Trophoblast cell (in vitro differentiated cells and primary cell): ENCODE results near the gene IFITM5.

ENCODE experiments used
- DNase-seq, 2 donors: peaks; one replicate each; pipeline ENCODE4 v3.0.0-alpha.2; 2016
- H2AFZ ChIP-seq: 2 replicates; pipeline ENCODE4 v1.6.1; 2013; ENCODE audit warnings: low read length, moderate library complexity, mild to moderate bottlenecking; ENCODE audit not compliant: insufficient read depth, poor library complexity
- H2AK5ac ChIP-seq: 2 replicates; pipeline ENCODE4 v1.6.1; 2013; ENCODE audit warnings: mild to moderate bottlenecking, low read length
- H2BK120ac ChIP-seq: 2 replicates; pipeline ENCODE4 v1.6.1; 2013; ENCODE audit warnings: low read length, mild to moderate bottlenecking, moderate library complexity; ENCODE audit not compliant: insufficient read depth, poor library complexity
- H2BK12ac ChIP-seq: 2 replicates; pipeline ENCODE4 v1.6.1; 2013; ENCODE audit warnings: mild to moderate bottlenecking, low read length, moderate library complexity
- H2BK5ac ChIP-seq: 2 replicates; pipeline ENCODE4 v1.6.1; 2013; ENCODE audit warnings: low read length, low read depth, moderate library complexity, mild to moderate bottlenecking; ENCODE audit not compliant: poor library complexity
- H3K14ac ChIP-seq: 2 replicates; pipeline ENCODE4 v1.6.1; 2013; ENCODE audit warnings: mild to moderate bottlenecking, low read length
- H3K18ac ChIP-seq: 2 replicates; pipeline ENCODE4 v1.6.1; 2013; ENCODE audit warnings: mild to moderate bottlenecking, low read length
- H3K23ac ChIP-seq: 2 replicates; pipeline ENCODE4 v1.6.1; 2013; ENCODE audit warnings: low read length
- H3K27ac ChIP-seq: 2 replicates; pipeline ENCODE4 v1.5.1; 2013; ENCODE audit warnings: low read depth, mild to moderate bottlenecking, inconsistent platforms, low read length, moderate library complexity
- H3K27me3 ChIP-seq: 2 replicates; pipeline ENCODE4 v1.6.1; 2013; ENCODE audit warnings: inconsistent platforms, mild to moderate bottlenecking, low read length, moderate library complexity; ENCODE audit not compliant: insufficient read depth
- H3K36me3 ChIP-seq, 2 experiments: 1 replicate in 1 of 2; 2 replicates in 1 of 2; pipeline ENCODE4 v1.6.1; 2013; ENCODE audit warnings: low read length in 2 of 2, mild to moderate bottlenecking in 2 of 2, moderate library complexity in 1 of 2; ENCODE audit not compliant: insufficient read depth in 2 of 2, control insufficient read depth in 1 of 2
- H3K4ac ChIP-seq: 2 replicates; pipeline ENCODE4 v1.6.1; 2013; ENCODE audit warnings: low read depth, mild to moderate bottlenecking, low read length, moderate library complexity
- H3K4me1 ChIP-seq, 2 experiments: 1 replicate in 1 of 2; 2 replicates in 1 of 2; pipeline ENCODE4 v1.6.1; 2013; ENCODE audit warnings: low read length in 2 of 2, mild to moderate bottlenecking in 2 of 2, moderate library complexity in 1 of 2; ENCODE audit not compliant: insufficient read depth in 2 of 2, control insufficient read depth in 1 of 2
- H3K4me2 ChIP-seq: 2 replicates; pipeline ENCODE4 v1.6.1; 2013; ENCODE audit warnings: inconsistent platforms, mild to moderate bottlenecking, low read length, moderate library complexity
- H3K4me3 ChIP-seq: 2 replicates; pipeline ENCODE4 v1.5.1; 2013; ENCODE audit warnings: mild to moderate bottlenecking, low read depth, low read length, inconsistent platforms
- H3K79me1 ChIP-seq: one replicate; pipeline ENCODE4 v1.6.1; 2013; ENCODE audit warnings: low read length
- H3K79me2 ChIP-seq: 2 replicates; pipeline ENCODE4 v1.6.1; 2013; ENCODE audit warnings: low read length, mild to moderate bottlenecking; ENCODE audit not compliant: control insufficient read depth, insufficient read depth, poor library complexity
- H3K9ac ChIP-seq: 2 replicates; pipeline ENCODE4 v1.6.1; 2013; ENCODE audit warnings: mild to moderate bottlenecking, low read length
- H3K9me3 ChIP-seq: 2 replicates; pipeline ENCODE4 v1.6.1; 2013; ENCODE audit warnings: low read depth, mild to moderate bottlenecking, control low read depth, inconsistent platforms, low read length; ENCODE audit not compliant: insufficient read depth
- H4K12ac ChIP-seq: 2 replicates; pipeline ENCODE4 v1.6.1; 2013; ENCODE audit warnings: low read depth, mild to moderate bottlenecking, low read length, moderate library complexity
- H4K8ac ChIP-seq: 2 replicates; pipeline ENCODE4 v1.6.1; 2013; ENCODE audit warnings: low read depth, mild to moderate bottlenecking, low read length, moderate library complexity
- H4K91ac ChIP-seq: one replicate; pipeline ENCODE4 v1.6.1; 2013; ENCODE audit warnings: low read depth, mild to moderate bottlenecking, low read length, moderate library complexity
- WGBS: extraction: QIAGEN DNeasy Blood & Tissue Kit; methylation state at CpG from one replicate; pipeline ENCODE4 v1.1.7; 2013; ENCODE audit warnings: missing lambda C conversion rate; ENCODE audit not compliant: insufficient read length, insufficient coverage; ENCODE audit errors: extremely low coverage; 5-methylcytosine and 5-hydroxymethylcytosine counted together

IFITM5 gene

DNA sequence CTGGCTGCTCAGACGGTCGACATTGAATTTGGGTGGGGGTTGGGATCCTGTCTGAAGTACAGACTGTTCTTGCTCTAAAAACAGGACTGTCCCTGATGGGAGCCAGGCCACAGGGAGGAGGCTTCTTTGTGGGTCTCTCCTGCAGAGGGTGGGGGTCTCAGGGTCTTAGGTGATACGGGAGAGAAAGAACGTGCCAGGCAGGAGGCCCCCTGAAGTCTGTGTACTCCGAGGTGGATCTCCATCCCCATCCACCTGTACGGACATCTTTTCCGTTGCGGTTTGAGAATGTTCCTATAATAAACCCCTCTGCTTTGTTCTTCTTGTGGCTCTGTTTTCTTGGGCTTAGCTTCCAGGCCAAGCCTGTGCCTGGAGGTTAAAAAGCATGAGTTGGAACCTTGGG is 46.7 kb downstream of the IFITM5 start:
- H3K9me3 ChIP-seq, result peaks cover 4% of the 10 kb centered on the region
- no peak overlapping the region for H2BK12ac ChIP-seq
- DNase-seq, result no peak
- H3K14ac ChIP-seq, result no peak overlapping the region
- no peak overlapping the region for H4K91ac ChIP-seq
- H3K9ac ChIP-seq, result no peak overlapping the region
- no peak overlapping the region for H3K23ac ChIP-seq
- H3K4ac ChIP-seq, result no peak overlapping the region
- peaks cover 36 to 47% of the 10 kb centered on the region in 2 experiments for H3K36me3 ChIP-seq
- H2BK5ac ChIP-seq, result no peak overlapping the region
- no peak overlapping the region for H4K8ac ChIP-seq
- WGBS, result no CpG with 5 or more reads among the region's 8 CpGs
- no peak overlapping the region for H2AFZ ChIP-seq
- no peak overlapping the region for H3K4me2 ChIP-seq
- no peaks in the 10 kb centered on the region for H3K79me2 ChIP-seq
- H3K27me3 ChIP-seq, result no peaks in the 10 kb centered on the region
- H2AK5ac ChIP-seq, result no peak overlapping the region
- H2BK120ac ChIP-seq, result no peak overlapping the region
- H4K12ac ChIP-seq, result no peak overlapping the region
- H3K18ac ChIP-seq, result no peak overlapping the region
- H3K4me3 ChIP-seq, result no peak overlapping the region
- no peak overlapping the region for H3K27ac ChIP-seq
- H3K79me1 ChIP-seq, result no peaks in the 10 kb centered on the region
- no peaks in the 10 kb centered on the region for H3K4me1 ChIP-seq

DNA sequence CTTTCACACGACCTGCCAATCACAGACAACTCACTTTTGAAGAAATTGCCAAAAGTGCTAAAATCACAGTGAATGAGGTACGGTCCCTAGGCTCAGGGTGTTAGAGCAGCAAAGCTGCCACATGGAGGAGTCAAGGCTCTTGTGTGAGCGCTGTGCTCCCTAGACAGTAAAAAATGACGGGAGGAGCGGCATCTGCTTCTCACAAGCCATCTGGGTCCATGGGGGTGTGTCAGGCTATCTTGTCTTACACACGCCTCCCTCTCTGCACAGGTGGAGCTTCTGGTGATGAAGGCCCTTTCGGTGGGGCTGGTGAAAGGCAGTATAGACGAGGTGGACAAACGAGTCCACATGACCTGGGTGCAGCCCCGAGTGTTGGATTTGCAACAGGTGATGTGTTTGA is 47.8 kb downstream of the IFITM5 start:
- H3K27me3 ChIP-seq, result no peaks in the 10 kb centered on the region
- H4K91ac ChIP-seq, result no peak overlapping the region
- no peak overlapping the region for H3K9ac ChIP-seq
- peaks cover 4% of the 10 kb centered on the region for H3K9me3 ChIP-seq
- H2AK5ac ChIP-seq, result no peak overlapping the region
- H3K4me1 ChIP-seq, result no peaks in the 10 kb centered on the region
- H2BK5ac ChIP-seq, result no peak overlapping the region
- no peak overlapping the region for H3K4me3 ChIP-seq
- no peaks in the 10 kb centered on the region for H3K79me1 ChIP-seq
- no peak overlapping the region for H3K4me2 ChIP-seq
- no peak overlapping the region for H3K18ac ChIP-seq
- H3K79me2 ChIP-seq, result no peaks in the 10 kb centered on the region
- H4K8ac ChIP-seq, result no peak overlapping the region
- no peak overlapping the region for H2BK12ac ChIP-seq
- no peak overlapping the region for H3K4ac ChIP-seq
- WGBS, result no CpG with 5 or more reads among the region's 10 CpGs
- peaks cover 36 to 51% of the 10 kb centered on the region in 2 experiments for H3K36me3 ChIP-seq
- no peak overlapping the region for H4K12ac ChIP-seq
- no peak overlapping the region for H3K27ac ChIP-seq
- no peak overlapping the region for H3K23ac ChIP-seq
- H2AFZ ChIP-seq, result no peak overlapping the region
- peak in 1 of 2 donors; percentile 9 for DNase-seq
- no peak overlapping the region for H3K14ac ChIP-seq
- H2BK120ac ChIP-seq, result no peak overlapping the region

GRCh38 chr11:250740-251299 is 48.5 kb downstream of the IFITM5 start:
- H3K4me1 ChIP-seq, result no peaks in the 10 kb centered on the region
- peaks cover 43 to 59% of the 10 kb centered on the region in 2 experiments for H3K36me3 ChIP-seq
- no peak overlapping the region for H4K91ac ChIP-seq
- no peak overlapping the region for H3K18ac ChIP-seq
- H3K79me1 ChIP-seq, result no peaks in the 10 kb centered on the region
- WGBS, result no CpG with 5 or more reads among the region's 10 CpGs
- no peak overlapping the region for H2BK12ac ChIP-seq
- no peak overlapping the region for H3K4me2 ChIP-seq
- no peaks in the 10 kb centered on the region for H3K79me2 ChIP-seq
- H3K4ac ChIP-seq, result no peak overlapping the region
- peak; percentile 38 to 69 for DNase-seq
- no peak overlapping the region for H2AFZ ChIP-seq
- no peak overlapping the region for H3K14ac ChIP-seq
- H3K9ac ChIP-seq, result no peak overlapping the region
- peaks cover 2% of the 10 kb centered on the region for H3K9me3 ChIP-seq
- H2BK5ac ChIP-seq, result no peak overlapping the region
- H3K27ac ChIP-seq, result no peak overlapping the region
- no peak overlapping the region for H2AK5ac ChIP-seq
- H3K4me3 ChIP-seq, result no peak overlapping the region
- H3K23ac ChIP-seq, result no peak overlapping the region
- H3K27me3 ChIP-seq, result no peaks in the 10 kb centered on the region
- no peak overlapping the region for H4K12ac ChIP-seq
- no peak overlapping the region for H4K8ac ChIP-seq
- no peak overlapping the region for H2BK120ac ChIP-seq

GRCh38 chr11:250274-250673 is 49.1 kb downstream of the IFITM5 start:
- H2AK5ac ChIP-seq, result no peak overlapping the region
- no peak for DNase-seq

More at GRCh38 chr11:250274-250673, 49.1 kb downstream of the IFITM5 start:
- Histone ChIP-seq H3K14ac (no peak overlapping the region), H4K91ac (no peak overlapping the region), H3K36me3 (peaks cover 47 to 63% of the 10 kb centered on the region in 2 experiments), H3K4me3 (no peak overlapping the region), H2BK12ac (no peak overlapping the region), H2AFZ (no peak overlapping the region), H3K27ac (no peak overlapping the region), H3K18ac (no peak overlapping the region), H3K4me1 (no peaks in the 10 kb centered on the region), H3K79me2 (no peaks in the 10 kb centered on the region), H3K27me3 (no peaks in the 10 kb centered on the region), H4K8ac (no peak overlapping the region), H3K9me3 (peaks cover 2% of the 10 kb centered on the region), H3K9ac (no peak overlapping the region), H3K23ac (no peak overlapping the region), H3K4me2 (no peak overlapping the region), H4K12ac (no peak overlapping the region), H2BK120ac (no peak overlapping the region), H2BK5ac (no peak overlapping the region), H3K4ac (no peak overlapping the region), H3K79me1 (no peaks in the 10 kb centered on the region)
- WGBS, result no CpG with 5 or more reads among the region's 5 CpGs
